B cell (primary cell): Measurements from ENCODE around the gene ROBO2. TPM values are rescaled to one million over a fixed set of nuclear protein-coding genes. Genes with fewer than 3 reads are reported as not detected.

ENCODE experiments used
- ATAC-seq: fragments of 200-7000 bp; cut with Tn5 transposase; one replicate; pipeline ENCODE4 v1.10.0; 2021; ENCODE audit warnings: low read depth, mild to moderate bottlenecking, moderate number of reproducible peaks, moderate library complexity
- CTCF ChIA-PET: fragments of 350-600 bp; sonication (Branson Sonifier 250); formaldehyde crosslinking; loops from one replicate; lab custom pipeline; 2021; ENCODE audit warnings: antibody characterized with exemption, inconsistent platforms; lab: Charles Lee
- POLR2A ChIA-PET: fragments of 350-600 bp; sonication (Branson Sonifier 250); formaldehyde crosslinking; loops from one replicate; lab custom pipeline; 2021; ENCODE audit warnings: antibody characterized with exemption; lab: Charles Lee
- DNase-seq: peaks from one replicate; pipeline ENCODE4 v3.0.0; 2013
- H2AFZ ChIP-seq: 2 replicates; pipeline ENCODE4 v1.6.1; 2012; ENCODE audit warnings: mild to moderate bottlenecking, low read depth, low read length; ENCODE audit not compliant: insufficient read depth, poor library complexity, severe bottlenecking
- H3K27ac ChIP-seq, 2 donors: 1 replicate in 1 of 2; 2 replicates in 1 of 2; pipeline ENCODE4 v1.5.1; 2012 to 2013; ENCODE audit warnings: low read length in 2 of 2, mild to moderate bottlenecking in 2 of 2, moderate library complexity in 1 of 2
- H3K27me3 ChIP-seq, 4 experiments: fragments of 200-600 bp in 1 of 4; sonication (generic) in 1 of 4; replicated peaks in 1 of 4; 1 replicate in 2 of 4; 2 replicates in 2 of 4; pipeline versions ENCODE4 v1.6.1 to v1.7.0; 2013 to 2016; ENCODE audit warnings: low read length in 3 of 4, mild to moderate bottlenecking in 2 of 4, mixed read lengths in 1 of 4, moderate library complexity in 1 of 4; ENCODE audit not compliant: insufficient read depth in 4 of 4, control insufficient read depth in 3 of 4; ENCODE audit errors: control extremely low read depth in 1 of 4
- H3K36me3 ChIP-seq, 2 experiments: replicated peaks in 1 of 2; 1 replicate in 1 of 2; 2 replicates in 1 of 2; pipeline versions ENCODE4 v1.6.1 to v1.7.1; 2013; ENCODE audit warnings: low read length in 1 of 2; ENCODE audit not compliant: insufficient read depth in 2 of 2, control insufficient read depth in 1 of 2; ENCODE audit errors: control extremely low read depth in 1 of 2, extremely low read depth in 1 of 2
- H3K4me1 ChIP-seq, 2 donors: fragments of 200-600 bp in 1 of 2; sonication (generic) in 1 of 2; 1 replicate in 1 of 2; 2 replicates in 1 of 2; pipeline versions ENCODE4 v1.5.1 to v1.6.1; 2013 to 2017; ENCODE audit warnings: low read length in 2 of 2; ENCODE audit not compliant: control insufficient read depth in 2 of 2, insufficient read depth in 2 of 2
- H3K4me2 ChIP-seq: replicated peaks from 2 replicates; pipeline ENCODE3; 2012; ENCODE audit warnings: mild to moderate bottlenecking, low read depth, low read length; ENCODE audit not compliant: poor library complexity, severe bottlenecking
- H3K4me3 ChIP-seq, 5 experiments: fragments of 200-600 bp in 1 of 5; sonication (generic) in 1 of 5; 1 replicate in 3 of 5; 2 replicates in 2 of 5; pipeline versions ENCODE4 v1.5.1 to v1.7.0; 2011 to 2016; ENCODE audit warnings: low read length in 4 of 5, mild to moderate bottlenecking in 4 of 5, low read depth in 2 of 5, control low read depth in 1 of 5, moderate library complexity in 1 of 5; ENCODE audit not compliant: insufficient read depth in 1 of 5; ENCODE audit errors: control extremely low read depth in 1 of 5, extremely low read depth in 1 of 5
- H3K79me2 ChIP-seq: fragments of 200-600 bp; sonication (generic); one replicate; pipeline ENCODE4 v1.6.0; 2016; ENCODE audit warnings: low read length; ENCODE audit not compliant: control insufficient read depth, insufficient read depth
- H3K9ac ChIP-seq: fragments of 200-600 bp; sonication (generic); 2 replicates; pipeline ENCODE4 v1.6.1; 2017; ENCODE audit warnings: mild to moderate bottlenecking, low read length, moderate library complexity
- H3K9me3 ChIP-seq, 3 donors: one replicate each; pipeline versions ENCODE4 v1.6.1 to v1.7.1; 2013; ENCODE audit warnings: low read length in 2 of 3; ENCODE audit not compliant: control insufficient read depth in 2 of 3, insufficient read depth in 1 of 3; ENCODE audit errors: control extremely low read depth in 1 of 3
- H4K20me1 ChIP-seq: 2 replicates; pipeline ENCODE4 v1.6.0; 2012; ENCODE audit warnings: mild to moderate bottlenecking, low read length; ENCODE audit not compliant: insufficient read depth, control insufficient read depth, poor library complexity, severe bottlenecking
- H3K27ac Mint-ChIP-seq: one replicate; pipeline ENCODE4 v1.8.0; 2021; ENCODE audit warnings: mixed read lengths
- H3K27me3 Mint-ChIP-seq: one replicate; pipeline ENCODE4 v1.8.0; 2021; ENCODE audit warnings: mixed read lengths
- H3K4me1 Mint-ChIP-seq: one replicate; pipeline ENCODE4 v1.8.0; 2021; ENCODE audit warnings: mixed read lengths
- H3K4me3 Mint-ChIP-seq: one replicate; pipeline ENCODE4 v1.8.0; 2021; ENCODE audit warnings: mixed read lengths
- H3K9me3 Mint-ChIP-seq: one replicate; pipeline ENCODE4 v1.8.0; 2022; ENCODE audit warnings: mixed read lengths; ENCODE audit not compliant: insufficient read depth
- EZH2 ChIP-seq: IDR thresholded peaks from 2 replicates; pipeline ENCODE4 v1.6.1; 2012; ENCODE audit warnings: borderline replicate concordance, low read depth, mild to moderate bottlenecking, moderate library complexity, low read length; ENCODE audit not compliant: insufficient read depth, poor library complexity, severe bottlenecking
- WGBS: methylation state at CpG from one replicate; pipeline ENCODE4 v1.1.5; 2013; ENCODE audit warnings: missing lambda C conversion rate; ENCODE audit not compliant: insufficient coverage; 5-methylcytosine and 5-hydroxymethylcytosine counted together
- intact Hi-C: fragments of 100-400 bp; cut with micrococcal nuclease; formaldehyde crosslinking; loops from one replicate; pipeline ENCODE4 v1.10.0; 2022
- polyA plus RNA-seq: library from polyadenylated mRNA; depleted of rRNA; stranded (reverse); fragments of >200 nt; gene quantifications from 2 replicates; pipeline ENCODE4 v1.2.3, GENCODE V29; 2012
- total RNA-seq, 2 donors: library from RNA; stranded (reverse); fragments of 120-200 nt in 1 of 2; gene quantifications; 1 replicate in 1 of 2; 2 replicates in 1 of 2; pipeline versions ENCODE4 v1.2.3 to v1.2.4, GENCODE V29; 2013 to 2022
- TF ChIP-seq, protein P1 (sequence below): fragments of 200-600 bp; IDR thresholded peaks from one replicate; pipeline ENCODE4 v1.8.0; 2022; ENCODE audit warnings: antibody characterized with exemption, mild to moderate bottlenecking

ROBO2 gene
- total and polyA plus RNA-seq, 2 donors (not counting 1 experiment from before 2014, with no cell fraction given) = not detected

- no CpG with 5 or more reads among the region's 4 CpGs for WGBS
- intact Hi-C loops = no loop called here
- CTCF ChIA-PET = no interaction called here
These were observed 546.3 kb downstream of the ROBO2 start for GRCh38 chr3:77586216-77586615.

GRCh38 chr3:77588863-77589262, 549.0 kb downstream of the ROBO2 start:
- H2AFZ ChIP-seq = no peak overlapping the region
- no peaks in the 10 kb centered on the region for H3K4me1 ChIP-seq
- H3K4me2 ChIP-seq = no peak overlapping the region
- H3K27me3 ChIP-seq = no peaks in the 10 kb centered on the region
- Mint-ChIP-seq H3K4me3 (no peak overlapping the region), H3K4me1 (no peaks in the 10 kb centered on the region), H3K27ac (no peak overlapping the region), H3K9me3 (no peaks in the 10 kb centered on the region), H3K27me3 (no peaks in the 10 kb centered on the region)
- no peaks in the 10 kb centered on the region for H3K79me2 ChIP-seq
- ChIA-PET POLR2A (no interaction called here), CTCF (no interaction called here)
- WGBS = 93% methylated on average over 2 of the region's 3 CpGs
- DNase-seq (no peak), ATAC-seq (no peak)
- no peak overlapping the region for H3K4me3 ChIP-seq
- TF ChIP-seq EZH2 = no peak
- TF ChIP-seq, protein P1, sequence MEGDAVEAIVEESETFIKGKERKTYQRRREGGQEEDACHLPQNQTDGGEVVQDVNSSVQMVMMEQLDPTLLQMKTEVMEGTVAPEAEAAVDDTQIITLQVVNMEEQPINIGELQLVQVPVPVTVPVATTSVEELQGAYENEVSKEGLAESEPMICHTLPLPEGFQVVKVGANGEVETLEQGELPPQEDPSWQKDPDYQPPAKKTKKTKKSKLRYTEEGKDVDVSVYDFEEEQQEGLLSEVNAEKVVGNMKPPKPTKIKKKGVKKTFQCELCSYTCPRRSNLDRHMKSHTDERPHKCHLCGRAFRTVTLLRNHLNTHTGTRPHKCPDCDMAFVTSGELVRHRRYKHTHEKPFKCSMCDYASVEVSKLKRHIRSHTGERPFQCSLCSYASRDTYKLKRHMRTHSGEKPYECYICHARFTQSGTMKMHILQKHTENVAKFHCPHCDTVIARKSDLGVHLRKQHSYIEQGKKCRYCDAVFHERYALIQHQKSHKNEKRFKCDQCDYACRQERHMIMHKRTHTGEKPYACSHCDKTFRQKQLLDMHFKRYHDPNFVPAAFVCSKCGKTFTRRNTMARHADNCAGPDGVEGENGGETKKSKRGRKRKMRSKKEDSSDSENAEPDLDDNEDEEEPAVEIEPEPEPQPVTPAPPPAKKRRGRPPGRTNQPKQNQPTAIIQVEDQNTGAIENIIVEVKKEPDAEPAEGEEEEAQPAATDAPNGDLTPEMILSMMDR = no peak
- no peak overlapping the region for H3K27ac ChIP-seq
- H3K9ac ChIP-seq = no peak overlapping the region
- H4K20me1 ChIP-seq = no peaks in the 10 kb centered on the region
- H3K36me3 ChIP-seq = no peaks in the 10 kb centered on the region
- no peaks in the 10 kb centered on the region for H3K9me3 ChIP-seq
- intact Hi-C loops = no loop called here

More at GRCh38 chr3:77586216-77586615, 546.3 kb downstream of the ROBO2 start:
- H3K79me2 ChIP-seq = no peaks in the 10 kb centered on the region
- POLR2A ChIA-PET = no interaction called here
- no peaks in the 10 kb centered on the region for H4K20me1 ChIP-seq
- no peaks in the 10 kb centered on the region for H3K27me3 ChIP-seq
- ATAC-seq = no peak
- no peak overlapping the region for H2AFZ ChIP-seq
- H3K4me2 ChIP-seq = no peak overlapping the region
- no peaks in the 10 kb centered on the region for H3K36me3 ChIP-seq
- H3K4me3 Mint-ChIP-seq = no peak overlapping the region
- no peaks in the 10 kb centered on the region for H3K9me3 ChIP-seq
- H3K4me3 ChIP-seq = no peak overlapping the region
- H3K9me3 Mint-ChIP-seq = peaks cover 2% of the 10 kb centered on the region
- H3K4me1 Mint-ChIP-seq = no peaks in the 10 kb centered on the region
- no peak for DNase-seq
- H3K9ac ChIP-seq = no peak overlapping the region
- H3K27ac Mint-ChIP-seq = no peak overlapping the region
- no peaks in the 10 kb centered on the region for H3K27me3 Mint-ChIP-seq
- TF ChIP-seq, protein P1 = no peak
- TF ChIP-seq EZH2 = no peak
- no peaks in the 10 kb centered on the region for H3K4me1 ChIP-seq
- H3K27ac ChIP-seq = no peak overlapping the region
